NCI-H446 (cell line): ENCODE data around the gene IQGAP1.

ENCODE experiments used
- DNase-seq, 2 experiments: peaks; one replicate each; lab custom pipeline; 2025; lab: John Stamatoyannopoulos, UW

The IQGAP1 gene

GRCh38 chr15:90531147-90531546, 143.1 kb downstream of the IQGAP1 start:
- no peak for DNase-seq

- DNase-seq = no peak
Observed at GRCh38 chr15:90535254-90535653, 147.2 kb downstream of the IQGAP1 start.

GRCh38 chr15:90539789-90540188, 151.7 kb downstream of the IQGAP1 start:
- no peak for DNase-seq

GRCh38 chr15:90540768-90541167, 152.7 kb downstream of the IQGAP1 start:
- no peak for DNase-seq

GRCh38 chr15:90545095-90545494, 157.1 kb downstream of the IQGAP1 start:
- DNase-seq = no peak

GRCh38 chr15:90547540-90547939, 159.5 kb downstream of the IQGAP1 start:
- no peak for DNase-seq

- no peak for DNase-seq
Observed at GRCh38 chr15:90550919-90551318, 162.9 kb downstream of the IQGAP1 start.
